Panc1 (cell line): ENCODE data around the gene SPTSSA.
"Not testable (repeated sequence)": the region's sequence is repeated elsewhere in the genome, so short reads cannot be mapped to it uniquely, and the experiment has no call there.

Experiments
- POLR2AphosphoS5 ChIP-seq: IDR thresholded peaks from 2 replicates; pipeline ENCODE4 v1.6.1; 2012; ENCODE audit warnings: mild to moderate bottlenecking, low read depth, low read length, moderate library complexity
- SIN3A ChIP-seq: IDR thresholded peaks from 2 replicates; pipeline ENCODE4 v1.6.1; 2012; ENCODE audit warnings: low read depth, mild to moderate bottlenecking, low read length, moderate library complexity, borderline replicate concordance; ENCODE audit not compliant: insufficient read depth
- TF ChIP-seq, protein P1 (sequence below): fragments of 450-650 bp; IDR thresholded peaks from 2 replicates; pipeline ENCODE4 v1.5.1; 2017; ENCODE audit warnings: mild to moderate bottlenecking
- TF ChIP-seq, protein P2 (sequence below), 2 experiments: IDR thresholded peaks; 2 replicates each; pipeline ENCODE4 v1.6.1; 2011 to 2012; ENCODE audit warnings: low read depth in 2 of 2, control low read depth in 1 of 2, low read length in 1 of 2, mild to moderate bottlenecking in 1 of 2, moderate library complexity in 1 of 2; ENCODE audit not compliant: insufficient read depth in 1 of 2

DNA sequence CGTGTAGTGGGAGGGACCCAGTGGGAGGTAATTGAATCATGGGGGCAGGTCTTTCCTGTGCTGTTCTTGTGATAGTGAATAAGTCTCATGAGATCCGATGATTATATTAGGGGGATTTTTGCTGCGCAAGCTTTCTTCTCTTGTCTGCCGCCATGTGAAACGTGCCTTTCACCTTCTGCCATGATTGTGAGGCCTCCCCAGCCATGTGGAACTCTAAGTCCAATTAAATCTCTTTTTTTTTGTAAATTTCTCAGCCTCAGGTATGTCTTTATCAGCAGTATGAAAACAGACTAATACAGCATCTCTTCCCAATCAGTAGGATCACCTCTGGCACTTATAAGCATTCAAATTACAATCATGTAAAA, 34.0 kb downstream of the SPTSSA start:
- TF ChIP-seq, protein P1, sequence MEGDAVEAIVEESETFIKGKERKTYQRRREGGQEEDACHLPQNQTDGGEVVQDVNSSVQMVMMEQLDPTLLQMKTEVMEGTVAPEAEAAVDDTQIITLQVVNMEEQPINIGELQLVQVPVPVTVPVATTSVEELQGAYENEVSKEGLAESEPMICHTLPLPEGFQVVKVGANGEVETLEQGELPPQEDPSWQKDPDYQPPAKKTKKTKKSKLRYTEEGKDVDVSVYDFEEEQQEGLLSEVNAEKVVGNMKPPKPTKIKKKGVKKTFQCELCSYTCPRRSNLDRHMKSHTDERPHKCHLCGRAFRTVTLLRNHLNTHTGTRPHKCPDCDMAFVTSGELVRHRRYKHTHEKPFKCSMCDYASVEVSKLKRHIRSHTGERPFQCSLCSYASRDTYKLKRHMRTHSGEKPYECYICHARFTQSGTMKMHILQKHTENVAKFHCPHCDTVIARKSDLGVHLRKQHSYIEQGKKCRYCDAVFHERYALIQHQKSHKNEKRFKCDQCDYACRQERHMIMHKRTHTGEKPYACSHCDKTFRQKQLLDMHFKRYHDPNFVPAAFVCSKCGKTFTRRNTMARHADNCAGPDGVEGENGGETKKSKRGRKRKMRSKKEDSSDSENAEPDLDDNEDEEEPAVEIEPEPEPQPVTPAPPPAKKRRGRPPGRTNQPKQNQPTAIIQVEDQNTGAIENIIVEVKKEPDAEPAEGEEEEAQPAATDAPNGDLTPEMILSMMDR: not testable (repeated sequence)
- TF ChIP-seq SIN3A, POLR2AphosphoS5: not testable (repeated sequence)
- TF ChIP-seq, protein P2, sequence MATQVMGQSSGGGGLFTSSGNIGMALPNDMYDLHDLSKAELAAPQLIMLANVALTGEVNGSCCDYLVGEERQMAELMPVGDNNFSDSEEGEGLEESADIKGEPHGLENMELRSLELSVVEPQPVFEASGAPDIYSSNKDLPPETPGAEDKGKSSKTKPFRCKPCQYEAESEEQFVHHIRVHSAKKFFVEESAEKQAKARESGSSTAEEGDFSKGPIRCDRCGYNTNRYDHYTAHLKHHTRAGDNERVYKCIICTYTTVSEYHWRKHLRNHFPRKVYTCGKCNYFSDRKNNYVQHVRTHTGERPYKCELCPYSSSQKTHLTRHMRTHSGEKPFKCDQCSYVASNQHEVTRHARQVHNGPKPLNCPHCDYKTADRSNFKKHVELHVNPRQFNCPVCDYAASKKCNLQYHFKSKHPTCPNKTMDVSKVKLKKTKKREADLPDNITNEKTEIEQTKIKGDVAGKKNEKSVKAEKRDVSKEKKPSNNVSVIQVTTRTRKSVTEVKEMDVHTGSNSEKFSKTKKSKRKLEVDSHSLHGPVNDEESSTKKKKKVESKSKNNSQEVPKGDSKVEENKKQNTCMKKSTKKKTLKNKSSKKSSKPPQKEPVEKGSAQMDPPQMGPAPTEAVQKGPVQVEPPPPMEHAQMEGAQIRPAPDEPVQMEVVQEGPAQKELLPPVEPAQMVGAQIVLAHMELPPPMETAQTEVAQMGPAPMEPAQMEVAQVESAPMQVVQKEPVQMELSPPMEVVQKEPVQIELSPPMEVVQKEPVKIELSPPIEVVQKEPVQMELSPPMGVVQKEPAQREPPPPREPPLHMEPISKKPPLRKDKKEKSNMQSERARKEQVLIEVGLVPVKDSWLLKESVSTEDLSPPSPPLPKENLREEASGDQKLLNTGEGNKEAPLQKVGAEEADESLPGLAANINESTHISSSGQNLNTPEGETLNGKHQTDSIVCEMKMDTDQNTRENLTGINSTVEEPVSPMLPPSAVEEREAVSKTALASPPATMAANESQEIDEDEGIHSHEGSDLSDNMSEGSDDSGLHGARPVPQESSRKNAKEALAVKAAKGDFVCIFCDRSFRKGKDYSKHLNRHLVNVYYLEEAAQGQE (IDR thresholded peaks at IDR 0.05; ENCODE audit: insufficient read depth in 1 of 2, low read depth in 2 of 2, low read length in 1 of 2): not testable (repeated sequence)
